Activated T-cell treated with anti-CD3 and anti-CD28 coated beads for 4 hours (primary cell): ENCODE data around the gene DIS3L2.
"Not testable (repeated sequence)": the region's sequence is repeated elsewhere in the genome, so short reads cannot be mapped to it uniquely, and the experiment has no call there.

ENCODE experiments used
- DNase-seq: peaks from one replicate; pipeline ENCODE4 v3.0.0-alpha.2; 2020

Gene DIS3L2

DNA sequence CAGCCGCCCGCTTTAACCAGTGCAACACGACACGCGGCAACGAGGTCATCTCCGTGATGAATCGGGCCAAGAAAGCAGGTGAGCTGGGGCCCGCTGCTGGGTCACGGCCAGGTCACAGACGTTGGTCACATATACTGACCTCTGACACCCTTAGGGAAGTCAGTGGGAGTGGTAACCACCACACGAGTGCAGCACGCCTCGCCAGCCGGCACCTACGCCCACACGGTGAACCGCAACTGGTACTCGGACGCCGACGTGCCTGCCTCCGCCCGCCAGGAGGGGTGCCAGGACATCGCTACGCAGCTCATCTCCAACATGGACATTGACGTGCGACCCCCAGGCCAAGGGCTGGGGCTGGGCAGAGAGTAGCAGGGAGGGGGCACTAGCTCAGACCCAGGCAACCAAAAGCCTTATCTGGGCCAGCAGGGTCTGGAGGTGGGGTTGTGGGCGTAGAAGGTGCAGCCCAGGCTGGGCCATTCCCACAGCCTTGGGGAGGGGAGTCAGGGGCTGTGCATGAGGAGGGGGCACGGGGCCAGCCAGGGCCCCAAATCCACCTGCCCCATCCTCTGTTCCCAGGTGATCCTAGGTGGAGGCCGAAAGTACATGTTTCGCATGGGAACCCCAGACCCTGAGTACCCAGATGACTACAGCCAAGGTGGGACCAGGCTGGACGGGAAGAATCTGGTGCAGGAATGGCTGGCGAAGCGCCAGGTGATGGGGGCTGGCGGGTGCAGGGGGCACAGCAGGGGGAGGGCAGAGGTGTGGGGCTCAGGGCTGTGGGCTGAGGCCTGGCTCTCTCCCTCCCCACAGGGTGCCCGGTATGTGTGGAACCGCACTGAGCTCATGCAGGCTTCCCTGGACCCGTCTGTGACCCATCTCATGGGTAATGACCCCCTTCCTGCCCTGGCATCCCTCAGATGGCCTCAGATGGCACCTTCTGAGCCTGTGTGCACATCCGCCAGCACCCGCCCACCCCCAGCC lies 418.4 kb downstream of the DIS3L2 start:
- DNase-seq: not testable (repeated sequence)

DNA sequence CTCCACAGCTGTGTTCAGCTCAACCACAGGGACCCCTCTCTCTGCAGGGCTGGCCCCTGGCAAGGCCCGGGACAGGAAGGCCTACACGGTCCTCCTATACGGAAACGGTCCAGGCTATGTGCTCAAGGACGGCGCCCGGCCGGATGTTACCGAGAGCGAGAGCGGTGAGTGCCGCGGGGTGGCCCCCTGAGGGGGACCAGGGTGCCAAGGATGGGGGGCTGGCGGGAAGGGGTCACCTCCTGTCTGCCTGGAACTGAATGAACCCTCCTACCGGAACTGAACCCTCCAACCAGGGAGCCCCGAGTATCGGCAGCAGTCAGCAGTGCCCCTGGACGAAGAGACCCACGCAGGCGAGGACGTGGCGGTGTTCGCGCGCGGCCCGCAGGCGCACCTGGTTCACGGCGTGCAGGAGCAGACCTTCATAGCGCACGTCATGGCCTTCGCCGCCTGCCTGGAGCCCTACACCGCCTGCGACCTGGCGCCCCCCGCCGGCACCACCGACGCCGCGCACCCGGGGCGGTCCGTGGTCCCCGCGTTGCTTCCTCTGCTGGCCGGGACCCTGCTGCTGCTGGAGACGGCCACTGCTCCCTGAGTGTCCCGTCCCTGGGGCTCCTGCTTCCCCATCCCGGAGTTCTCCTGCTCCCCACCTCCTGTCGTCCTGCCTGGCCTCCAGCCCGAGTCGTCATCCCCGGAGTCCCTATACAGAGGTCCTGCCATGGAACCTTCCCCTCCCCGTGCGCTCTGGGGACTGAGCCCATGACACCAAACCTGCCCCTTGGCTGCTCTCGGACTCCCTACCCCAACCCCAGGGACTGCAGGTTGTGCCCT lies 419.9 kb downstream of the DIS3L2 start:
- not testable (repeated sequence) for DNase-seq

DNA sequence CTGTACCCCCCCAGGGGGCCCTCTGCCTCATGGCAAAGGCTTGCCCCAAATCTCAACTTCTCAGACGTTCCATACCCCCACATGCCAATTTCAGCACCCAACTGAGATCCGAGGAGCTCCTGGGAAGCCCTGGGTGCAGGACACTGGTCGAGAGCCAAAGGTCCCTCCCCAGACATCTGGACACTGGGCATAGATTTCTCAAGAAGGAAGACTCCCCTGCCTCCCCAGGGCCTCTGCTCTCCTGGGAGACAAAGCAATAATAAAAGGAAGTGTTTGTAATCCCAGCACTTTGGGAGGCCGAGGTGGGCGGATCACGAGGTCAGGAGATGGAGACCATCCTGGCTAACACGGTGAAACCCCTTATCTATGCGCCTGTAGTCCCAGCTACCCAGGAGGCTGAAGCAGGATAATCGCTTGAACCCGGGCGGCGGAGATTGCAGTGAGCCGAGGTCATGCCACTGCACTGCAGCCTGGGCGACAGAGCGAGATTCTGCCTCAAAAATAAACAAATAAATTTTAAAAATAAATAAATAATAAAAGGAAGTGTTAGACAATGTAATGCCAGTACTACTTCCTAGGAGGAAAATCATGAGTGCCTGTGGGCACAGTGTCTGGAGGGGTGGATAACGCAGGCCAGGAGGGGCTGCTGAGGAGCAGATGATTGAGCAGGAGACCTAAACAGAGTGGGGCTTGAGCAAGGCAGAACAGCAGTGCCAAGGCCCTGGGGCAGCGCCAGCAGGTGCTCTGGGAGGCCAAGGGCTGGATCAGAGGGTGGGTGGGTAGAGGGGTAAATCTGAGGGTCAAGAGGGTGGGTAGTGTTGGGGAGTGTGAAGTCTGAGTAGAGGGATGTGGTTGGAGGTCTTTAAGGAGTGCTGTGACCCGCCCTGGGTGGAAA lies 421.1 kb downstream of the DIS3L2 start:
- no peak for DNase-seq

DNA sequence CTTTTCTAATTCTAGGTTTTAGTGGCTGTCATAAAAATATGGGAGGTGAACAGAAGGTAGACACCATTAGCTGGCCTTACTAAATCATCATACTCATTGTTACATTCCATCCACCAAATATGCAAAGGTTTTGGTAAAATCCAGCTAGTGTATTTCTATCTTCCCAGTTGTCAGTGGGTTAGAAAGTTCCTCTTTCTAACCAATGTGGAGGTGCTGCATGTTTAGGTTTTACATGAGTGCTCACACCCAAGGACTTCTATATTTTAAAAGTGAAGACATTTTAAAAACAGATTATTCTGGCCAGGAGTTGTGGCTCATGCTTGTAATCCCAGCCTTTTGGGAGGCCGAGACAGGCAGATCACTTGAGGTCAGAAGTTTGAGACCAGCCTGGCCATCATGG lies 423.0 kb downstream of the DIS3L2 start:
- no peak for DNase-seq

DNA sequence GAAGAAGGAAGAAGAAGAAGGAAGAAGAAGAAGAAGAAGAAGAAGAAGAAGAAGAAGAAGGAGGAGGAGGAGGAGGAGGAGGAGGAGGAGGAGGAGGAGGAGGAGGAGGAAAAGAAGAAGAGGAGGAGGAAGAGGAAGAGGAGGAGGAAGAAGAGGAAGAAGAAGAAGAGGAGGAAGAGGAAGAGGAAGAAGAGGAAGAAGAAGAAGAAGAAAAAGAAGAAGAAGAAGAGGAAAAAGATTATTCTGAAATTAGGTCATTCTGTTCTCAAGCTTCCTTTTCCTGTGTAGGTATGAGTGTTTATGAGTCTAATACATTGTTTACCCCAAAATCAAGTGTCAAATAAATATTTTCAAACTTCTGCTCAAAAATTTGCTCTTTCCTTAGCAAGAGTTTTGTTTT lies 423.5 kb downstream of the DIS3L2 start:
- not testable (repeated sequence) for DNase-seq

DNA sequence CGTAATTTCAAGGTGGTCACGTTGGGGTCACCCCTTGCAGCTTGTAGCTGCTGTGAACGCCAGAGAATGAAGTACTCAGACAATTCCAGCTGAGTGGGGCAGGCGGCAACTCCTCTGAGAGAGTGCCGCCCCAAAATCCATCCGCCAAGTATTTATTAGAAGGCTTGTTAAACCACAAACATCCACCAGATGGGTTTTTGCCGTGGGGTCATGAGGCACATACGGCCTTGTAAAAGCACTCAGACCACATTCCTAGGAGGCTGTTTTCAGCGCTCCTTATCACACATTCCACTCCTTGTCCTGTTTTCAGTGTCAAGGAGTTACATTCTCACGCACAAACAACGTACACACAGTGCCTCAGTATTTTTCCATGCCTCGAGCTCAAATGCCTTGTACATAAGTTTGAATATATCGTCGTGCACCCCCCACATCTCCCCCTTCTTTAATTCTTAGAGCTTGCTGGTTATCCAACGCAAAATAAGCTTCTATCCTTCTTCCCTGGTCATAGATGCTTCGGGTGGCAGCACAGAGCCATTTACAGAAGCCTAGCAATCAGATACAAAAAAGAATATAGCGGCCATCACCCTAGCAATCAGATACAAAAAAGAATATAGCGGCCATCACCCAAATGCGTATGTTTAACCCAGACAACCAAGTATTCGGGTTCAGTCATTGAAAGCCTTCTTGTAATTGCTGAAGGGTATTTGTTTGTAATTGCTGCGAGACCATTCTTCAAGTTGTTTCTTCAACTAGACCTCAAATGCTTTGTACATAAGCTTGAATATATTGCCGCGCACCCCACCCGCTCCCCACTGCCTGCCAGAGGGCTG lies 424.4 kb downstream of the DIS3L2 start:
- no peak for DNase-seq

DNA sequence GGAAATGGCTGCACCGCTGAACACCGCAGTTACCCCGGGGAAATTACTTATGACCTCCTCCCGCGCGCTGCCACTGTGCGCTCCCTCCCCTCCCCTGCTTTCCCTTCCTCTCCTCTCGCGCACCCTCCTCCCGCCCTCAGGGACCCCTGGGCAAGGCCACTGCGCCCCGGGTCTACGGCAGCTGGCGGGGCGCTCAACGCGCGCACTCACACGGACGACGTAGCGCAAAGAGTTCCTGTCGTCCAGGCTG lies 424.9 kb downstream of the DIS3L2 start:
- no peak for DNase-seq
